Calu3 (cell line): ENCODE results near the gene HPCAL4. TPM values are rescaled to one million over a fixed set of nuclear protein-coding genes. Genes with fewer than 3 reads are reported as not detected.
A peak's percentile ranks its signal among the peaks of the same experiment; 100 is the strongest.

Experiments used
- Bru-seq: library from RNA; stranded (reverse); fragments of 400-500 nt; gene quantifications from one replicate; lab custom pipeline; 2021; lab: Mats Ljungman, UMichigan
- BruChase-seq, 2 experiments: library from RNA; stranded (reverse); fragments of 400-500 nt; gene quantifications; one replicate each; lab custom pipeline; 2021; lab: Mats Ljungman, UMichigan
- BruUV-seq: library from RNA; stranded (reverse); fragments of 400-500 nt; replicated peaks from 2 replicates; lab custom pipeline; 2021; lab: Mats Ljungman, UMichigan
- CTCF ChIA-PET: fragments of 300-600 bp; sonication (Branson Sonifier 250); formaldehyde crosslinking; loops from one replicate; lab custom pipeline; 2022; ENCODE audit warnings: antibody characterized with exemption; lab: Charles Lee
- DNase-seq: peaks from one replicate; pipeline ENCODE4 v3.0.0; 2022
- H3K27ac Mint-ChIP-seq: one replicate; pipeline ENCODE4 v1.8.0; 2022; ENCODE audit warnings: mixed read lengths; ENCODE audit not compliant: unreplicated experiment
- H3K27me3 Mint-ChIP-seq: one replicate; pipeline ENCODE4 v1.8.0; 2022; ENCODE audit warnings: mixed read lengths; ENCODE audit not compliant: unreplicated experiment
- H3K36me3 Mint-ChIP-seq: one replicate; pipeline ENCODE4 v1.8.0; 2022; ENCODE audit warnings: mild to moderate bottlenecking, moderate library complexity, mixed read lengths; ENCODE audit not compliant: insufficient read depth, unreplicated experiment
- H3K4me1 Mint-ChIP-seq: one replicate; pipeline ENCODE4 v1.8.0; 2022; ENCODE audit warnings: mild to moderate bottlenecking, low read depth, mixed read lengths; ENCODE audit not compliant: unreplicated experiment
- H3K4me3 Mint-ChIP-seq: one replicate; pipeline ENCODE4 v1.8.0; 2022; ENCODE audit warnings: mild to moderate bottlenecking, low read depth, moderate library complexity, mixed read lengths; ENCODE audit not compliant: unreplicated experiment
- H3K9me3 Mint-ChIP-seq: one replicate; pipeline ENCODE4 v1.8.0; 2022; ENCODE audit warnings: low read depth, mixed read lengths; ENCODE audit not compliant: unreplicated experiment
- CTCF ChIP-seq: fragments of 200-600 bp; IDR thresholded peaks from one replicate; pipeline ENCODE4 v1.8.0; 2022; ENCODE audit warnings: antibody characterized with exemption; ENCODE audit not compliant: unreplicated experiment
- intact Hi-C: fragments of 100-400 bp; cut with micrococcal nuclease; formaldehyde crosslinking; loops from one replicate; pipeline ENCODE4 v1.10.0; 2022; ENCODE audit not compliant: unreplicated experiment
- long read RNA-seq: library from polyadenylated mRNA; stranded (forward); transcript quantifications from one replicate; pipeline ENCODE4 v2.0.0, GENCODE V29; 2022
- total RNA-seq: library from RNA; stranded (reverse); gene quantifications from 2 replicates; pipeline ENCODE4 v1.2.3, GENCODE V29; 2022

Gene HPCAL4
- total RNA-seq = not detected in 2 replicates
- not detected for Bru-seq, nascent RNA
- not detected for BruChase-seq, experiment 1, labeled RNA remaining after a 6-hour chase
- BruChase-seq, experiment 2, labeled RNA remaining after a 2-hour chase = not detected
- long read RNA-seq = 0 reads

GRCh38 chr1:39691383-39692151, at the start of gene HPCAL4:
TSS of gene HPCAL4 (minus strand) at chr1:39691433. CDS start at chr1:39684603, 6,830 bp downstream.
- no peak for TF ChIP-seq CTCF
- DNase-seq = peak; percentile 95
- Mint-ChIP-seq H3K9me3 (no peaks in the 10 kb centered on the region), H3K27me3 (peaks cover 79% of the 10 kb centered on the region), H3K27ac (no peak within 1 kb of the TSS), H3K36me3 (no peaks in the 10 kb centered on the region), H3K4me3 (peak within 1 kb of the TSS; percentile 63), H3K4me1 (no peaks in the 10 kb centered on the region)
- no TSS peak for BruUV-seq
- CTCF ChIA-PET = interaction anchor here (0.8 to 2.0 kb wide), 4 partner anchors 10 to 33 kb away, joined by 3 to 7 read pairs (median 4); partner anchors contain the start of gene NT5C1A
- intact Hi-C loops = loop anchor here (2.0 kb wide), 1 partner anchor 27 kb away; no protein-coding TSS in a partner anchor

GRCh38 chr1:39738622-39739366, 47.6 kb upstream of the HPCAL4 start, which contains the start of gene PPIE:
TSS of gene PPIE (plus strand) at chr1:39738882. CDS start at chr1:39738901, 19 bp downstream.
- no peak for TF ChIP-seq CTCF
- H3K4me1 Mint-ChIP-seq = peaks cover 12% of the 10 kb centered on the region
- H3K36me3 Mint-ChIP-seq = peaks cover 39% of the 10 kb centered on the region
- CTCF ChIA-PET = interaction anchor here (0.6 to 1.2 kb wide), 4 partner anchors 9 to 1937 kb away, joined by 3 to 4 read pairs (median 4); no protein-coding TSS in a partner anchor
- H3K4me3 Mint-ChIP-seq = peak within 1 kb of the TSS; percentile 90
- no peaks in the 10 kb centered on the region for H3K9me3 Mint-ChIP-seq
- H3K27me3 Mint-ChIP-seq = peaks cover 38% of the 10 kb centered on the region
- intact Hi-C loops = no loop called here
- DNase-seq = peak; percentile 88
- H3K27ac Mint-ChIP-seq = peak within 1 kb of the TSS; percentile 84
- BruUV-seq = TSS peak; percentile 28

GRCh38 chr1:39737546-39738169, 46.4 kb upstream of the HPCAL4 start:
- CTCF ChIA-PET = no interaction called here
- Mint-ChIP-seq H3K27ac (no peak overlapping the region), H3K9me3 (no peaks in the 10 kb centered on the region), H3K4me1 (peaks cover 12% of the 10 kb centered on the region), H3K27me3 (peaks cover 50% of the 10 kb centered on the region), H3K36me3 (peaks cover 31% of the 10 kb centered on the region), H3K4me3 (no peak overlapping the region)
- DNase-seq = no peak
- no peak for TF ChIP-seq CTCF
- intact Hi-C loops = no loop called here
- BruUV-seq = no TSS peak

GRCh38 chr1:39735731-39736130, 44.5 kb upstream of the HPCAL4 start:
- no peak for DNase-seq
- no peak for TF ChIP-seq CTCF
- peaks cover 18% of the 10 kb centered on the region for H3K36me3 Mint-ChIP-seq
- H3K4me1 Mint-ChIP-seq = peaks cover 12% of the 10 kb centered on the region
- BruUV-seq = no TSS peak
- CTCF ChIA-PET = no interaction called here
- H3K9me3 Mint-ChIP-seq = no peaks in the 10 kb centered on the region
- no peak overlapping the region for H3K4me3 Mint-ChIP-seq
- intact Hi-C loops = no loop called here
- peaks cover 57% of the 10 kb centered on the region for H3K27me3 Mint-ChIP-seq
- no peak overlapping the region for H3K27ac Mint-ChIP-seq
